ENCODE measurements around the gene MED13L.

Gene MED13L

DNA sequence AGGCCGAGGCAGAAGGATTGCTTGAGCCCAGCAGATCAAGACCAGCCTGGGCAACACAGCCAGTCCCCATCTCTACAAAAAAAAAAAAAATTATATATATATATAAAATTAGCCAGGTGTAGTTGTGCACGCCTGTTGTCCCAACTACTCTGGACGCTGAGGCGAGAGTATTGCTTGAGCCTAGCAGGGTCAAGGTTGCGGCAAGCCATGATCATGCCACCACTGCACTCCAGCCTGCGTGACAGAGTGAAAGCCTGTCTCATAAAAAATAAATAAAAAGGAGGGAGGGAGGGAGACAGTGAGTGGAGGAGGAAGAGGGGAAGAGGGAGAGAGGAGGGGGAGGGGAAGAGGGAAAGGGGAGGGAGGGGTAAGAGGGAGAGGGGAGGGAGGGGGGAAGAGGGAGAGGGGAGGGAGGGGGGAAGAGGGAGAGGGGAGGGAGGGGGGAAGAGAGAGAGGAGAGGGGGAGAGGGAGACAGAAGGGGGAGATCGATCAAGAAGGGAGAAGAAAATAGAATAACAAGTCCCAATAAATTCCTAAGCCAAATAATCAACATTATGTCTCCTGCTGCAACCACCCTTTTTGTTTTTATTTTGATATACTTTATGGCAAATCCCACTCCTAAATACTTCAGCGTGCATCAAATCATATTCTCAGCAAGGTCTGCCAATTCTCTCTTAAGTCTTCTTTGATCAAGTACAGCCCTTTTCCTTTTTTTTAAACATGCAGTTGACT, 163.9 kb downstream of the MED13L start:
- intact Hi-C loops (cut with DNase I) = no loop called here

DNA sequence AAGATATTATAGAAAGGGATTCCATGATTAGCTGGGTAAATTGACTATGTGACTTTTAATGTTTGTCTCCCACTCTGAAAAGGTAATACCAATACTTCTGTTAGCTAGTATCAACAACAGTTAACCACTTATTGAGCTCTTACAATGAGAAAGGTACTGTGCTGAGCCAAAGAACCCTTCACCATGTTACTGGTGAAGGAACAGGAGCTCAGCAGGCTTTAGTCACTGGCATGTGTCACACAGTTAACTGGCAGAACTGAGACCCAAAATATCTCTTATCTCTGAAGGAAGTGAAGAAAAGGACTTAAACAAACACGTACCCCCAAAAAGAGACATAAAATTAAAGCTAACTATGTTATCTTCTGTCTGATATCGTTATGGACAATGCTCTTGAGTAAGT, 170.6 kb downstream of the MED13L start:
- intact Hi-C loops (cut with DNase I) = no loop called here
- DNase-seq = no peak

More for the DNA sequence above, 163.9 kb downstream of the MED13L start:
- DNase-seq = no peak

DNA sequence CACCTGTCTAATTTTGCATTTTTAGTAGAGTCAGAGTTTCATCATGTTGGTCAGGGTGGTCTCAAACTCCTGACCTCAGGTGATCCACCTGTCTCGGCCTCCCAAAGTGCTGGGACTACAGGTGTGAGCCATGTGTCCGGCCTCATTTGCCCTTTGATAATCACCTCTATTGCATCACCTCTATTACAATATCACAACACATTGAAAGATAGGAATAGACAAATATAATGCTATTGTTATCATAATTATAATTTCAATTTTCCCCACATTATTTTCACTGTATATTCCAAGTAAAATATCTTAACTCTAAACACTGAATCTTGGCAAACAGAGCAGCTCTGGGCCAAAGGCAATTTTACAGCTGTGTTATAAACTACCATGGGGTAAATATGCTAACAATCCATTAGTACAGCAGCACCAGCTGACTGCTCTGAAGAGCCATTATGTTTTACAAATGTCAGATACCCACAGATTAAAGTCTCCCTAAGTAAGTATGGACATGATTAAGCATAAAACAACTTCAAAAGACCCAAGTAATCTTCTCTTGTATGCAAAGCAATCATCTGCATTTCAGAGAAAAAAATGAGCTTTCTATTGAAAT, 173.2 kb downstream of the MED13L start:
- intact Hi-C loops (cut with DNase I) = no loop called here
- no peak for DNase-seq

DNA sequence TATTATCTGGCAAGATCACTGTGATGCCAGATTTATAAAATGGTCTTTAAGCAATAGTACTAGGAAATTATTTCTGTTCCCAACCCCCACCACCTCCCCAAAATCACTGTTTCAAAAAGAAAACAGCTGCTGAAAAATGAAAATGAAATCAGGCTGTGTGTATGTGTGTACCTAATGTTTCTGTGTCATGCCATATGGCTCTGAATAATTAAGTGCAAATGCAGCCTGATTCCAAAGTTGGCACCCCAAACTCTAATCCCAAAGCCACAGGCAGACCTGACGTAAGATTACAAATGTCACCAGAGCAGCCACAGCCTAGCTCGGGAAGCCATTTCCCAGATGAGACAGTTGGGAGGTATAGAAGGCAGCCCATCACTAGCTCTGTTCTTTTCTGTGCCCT, 175.5 kb downstream of the MED13L start:
- intact Hi-C loops (cut with DNase I) = no loop called here
- no peak for DNase-seq

DNA sequence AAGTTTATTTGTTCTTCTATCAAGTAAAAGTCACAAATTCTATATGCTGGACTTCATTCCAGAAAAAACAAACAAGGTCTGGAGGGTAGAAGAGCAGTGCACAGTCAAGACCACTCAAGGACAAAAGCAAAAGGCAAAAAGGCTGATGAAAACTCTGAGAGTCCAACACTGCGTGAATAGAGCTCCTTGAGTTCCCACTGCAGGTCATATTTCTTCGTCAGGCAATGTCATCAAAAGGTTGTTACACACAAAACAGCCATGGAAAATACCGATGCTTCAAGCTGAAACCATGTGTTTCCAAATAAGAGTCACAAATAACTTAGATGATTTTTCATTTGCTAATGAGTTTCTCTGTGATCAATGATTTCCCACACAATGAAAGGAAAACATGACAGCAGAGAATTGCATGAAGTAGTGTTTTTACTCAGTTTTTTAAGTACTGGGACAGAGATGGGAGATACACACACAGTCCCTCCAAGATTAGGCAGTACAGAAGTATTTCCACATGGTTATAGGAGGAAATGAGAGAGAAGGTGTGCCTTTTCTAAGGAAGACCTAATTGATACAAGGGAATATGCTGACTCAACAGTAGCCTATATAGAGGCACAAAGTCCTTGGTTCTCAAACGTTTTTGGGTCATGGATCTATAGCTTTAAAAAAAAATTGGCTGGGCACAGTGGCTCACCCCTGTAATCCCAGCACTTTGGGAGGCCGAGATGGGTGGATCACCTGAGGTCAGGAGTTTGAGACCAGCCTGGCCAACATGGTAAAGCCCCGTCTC, 177.7 kb downstream of the MED13L start:
- intact Hi-C loops (cut with DNase I) = no loop called here
- no peak for DNase-seq

DNA sequence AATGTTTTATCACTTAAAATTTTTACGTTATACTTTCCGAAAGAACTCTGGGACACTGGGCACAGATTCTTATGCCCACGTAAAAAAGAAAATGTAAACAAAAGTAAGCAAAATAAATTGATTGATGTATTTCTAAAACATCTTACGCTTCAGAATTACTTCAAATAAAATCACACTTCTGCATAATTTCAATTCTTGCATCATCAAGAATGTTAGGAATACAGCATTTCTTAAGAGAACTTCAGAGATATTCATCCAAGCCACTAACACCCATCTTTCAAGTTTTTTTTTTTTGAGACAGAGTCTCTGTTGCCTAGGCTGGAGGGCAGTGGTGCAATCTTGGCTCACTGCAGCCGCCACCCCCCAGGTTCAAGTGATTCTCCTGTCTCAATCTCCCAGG, 180.6 kb downstream of the MED13L start:
- DNase-seq = no peak
- intact Hi-C loops (cut with DNase I) = no loop called here

DNA sequence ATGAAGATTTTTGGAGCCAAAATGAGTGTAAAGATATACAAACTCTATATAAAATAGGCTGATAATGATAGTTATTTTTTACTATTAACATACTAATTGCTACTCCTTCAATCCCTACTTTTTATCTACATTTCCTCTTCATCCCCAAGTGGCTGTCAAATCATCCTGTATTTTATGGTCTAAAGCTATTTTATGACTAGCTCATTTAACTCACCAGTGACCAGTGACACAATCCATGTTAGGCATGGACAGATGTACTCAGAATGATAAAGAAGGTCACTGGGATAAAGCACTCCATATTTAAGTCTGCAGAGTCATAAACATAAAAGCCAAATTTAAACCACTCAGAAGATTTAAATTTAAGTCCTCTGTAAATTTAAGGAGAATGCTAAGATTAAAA, 183.0 kb downstream of the MED13L start:
- intact Hi-C loops (cut with DNase I) = no loop called here

DNA sequence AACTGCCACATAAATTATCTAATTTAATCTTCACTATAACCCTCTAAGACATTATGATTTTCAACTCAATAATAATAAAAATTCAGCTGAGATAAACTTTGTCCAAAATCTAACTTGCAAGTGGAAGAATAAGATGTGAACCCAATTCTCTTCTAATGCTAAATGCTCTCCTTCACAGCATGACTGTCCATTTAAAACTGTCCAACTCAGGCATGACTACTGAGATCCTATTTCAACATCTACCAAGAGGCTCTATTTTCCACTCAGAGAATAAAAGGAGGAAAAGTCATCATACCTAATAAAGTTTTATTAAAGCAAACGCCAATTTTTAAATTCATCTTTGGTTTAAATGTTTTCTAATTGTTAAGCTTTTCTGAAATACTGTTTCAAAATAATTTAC, 183.6 kb downstream of the MED13L start:
- intact Hi-C loops (cut with DNase I) = no loop called here
- no peak for DNase-seq

More for the DNA sequence above, 183.0 kb downstream of the MED13L start:
- DNase-seq = no peak

DNA sequence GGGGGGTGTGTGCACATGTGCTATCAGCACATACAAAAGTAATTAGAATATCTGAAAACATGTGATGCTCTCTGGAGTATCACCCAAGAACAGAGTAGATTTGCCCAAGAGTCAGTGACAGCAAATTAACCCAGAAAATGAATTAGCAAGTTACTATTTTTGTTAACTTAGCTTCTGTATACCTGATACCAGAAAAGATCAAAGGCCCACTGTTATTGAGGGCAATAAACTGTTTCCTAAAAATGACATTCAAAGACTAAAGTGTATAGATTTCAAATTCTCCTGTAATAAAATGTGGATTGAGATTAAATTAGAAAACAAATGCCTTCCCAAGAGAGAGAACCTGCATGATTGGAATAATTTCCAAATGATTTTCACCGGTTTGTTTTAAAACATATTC, 184.7 kb downstream of the MED13L start:
- intact Hi-C loops (cut with DNase I) = no loop called here
- DNase-seq = no peak

DNA sequence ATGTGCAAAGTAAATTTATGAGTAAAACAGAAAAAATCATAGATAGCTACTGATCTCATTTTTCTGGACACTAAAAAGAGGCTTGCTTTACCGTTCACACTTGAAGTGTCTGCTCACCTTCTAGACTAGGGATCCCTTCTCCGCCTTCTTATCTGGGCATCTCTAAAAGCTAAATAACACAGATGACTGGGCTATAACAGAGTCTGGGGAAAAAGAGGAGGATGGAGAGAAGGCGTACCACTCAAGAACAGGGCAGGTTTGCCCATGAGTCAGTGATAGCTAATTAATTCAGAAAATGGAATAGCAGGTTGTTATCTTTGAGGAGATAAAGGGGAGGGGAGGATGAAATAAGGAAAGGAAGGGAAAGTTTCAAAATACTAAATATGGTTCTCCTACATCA, 185.3 kb downstream of the MED13L start:
- intact Hi-C loops (cut with DNase I) = no loop called here
- DNase-seq = no peak

DNA sequence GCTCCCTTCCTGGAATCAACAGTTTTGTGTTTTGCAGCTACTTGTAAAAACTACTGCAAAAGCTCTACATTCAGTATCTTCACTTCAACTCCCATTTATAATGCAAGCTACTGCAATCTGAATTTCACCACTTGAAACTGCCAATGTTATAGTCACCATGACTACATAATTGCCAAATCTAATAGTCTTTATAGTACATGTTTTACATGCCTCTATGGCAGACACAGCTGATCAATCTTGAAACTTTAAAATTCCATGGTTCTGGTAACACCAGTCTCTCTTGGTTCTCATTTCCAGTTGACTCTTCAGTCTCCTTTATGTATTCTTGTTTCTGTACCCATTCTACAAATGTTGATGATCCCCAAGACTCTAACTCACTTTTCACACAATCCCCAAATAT, 185.9 kb downstream of the MED13L start:
- intact Hi-C loops (cut with DNase I) = no loop called here
- no peak for DNase-seq

DNA sequence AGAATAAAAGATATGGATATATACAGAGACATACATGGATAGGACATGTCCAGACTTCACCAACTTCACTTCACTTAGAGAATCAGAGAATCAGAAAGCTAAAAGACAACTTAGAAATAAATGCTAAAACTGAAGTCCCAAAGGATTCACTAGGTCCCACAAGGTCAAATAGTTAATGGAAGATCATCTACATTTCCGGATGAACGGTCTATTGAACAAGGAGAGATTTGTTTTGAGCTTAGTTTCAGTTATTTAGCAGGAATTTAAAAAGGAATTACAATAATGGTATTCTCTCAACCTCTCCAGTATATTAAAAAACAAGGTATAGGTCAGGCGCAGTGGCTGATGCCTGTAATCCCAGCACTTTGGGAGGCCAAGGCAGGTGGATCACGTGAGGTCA, 187.0 kb downstream of the MED13L start:
- intact Hi-C loops (cut with DNase I) = no loop called here

DNA sequence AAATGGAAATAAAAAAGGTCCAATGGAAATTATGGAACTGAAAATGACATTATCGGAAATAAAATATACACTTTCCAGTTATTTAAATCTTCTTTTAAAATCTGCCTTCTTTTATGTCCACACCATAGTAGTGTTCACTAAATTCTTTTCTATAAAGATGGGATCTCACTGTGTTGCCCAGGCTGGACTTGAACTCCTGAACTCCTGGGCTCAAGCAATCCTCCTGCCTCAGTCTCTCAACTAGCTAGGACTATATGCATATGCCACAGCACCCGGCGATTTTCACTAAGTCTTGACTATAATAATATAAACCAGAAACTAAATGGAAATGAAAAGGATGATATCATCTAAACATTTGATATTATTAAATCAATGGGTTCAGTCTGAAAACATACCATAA, 188.4 kb downstream of the MED13L start:
- intact Hi-C loops (cut with DNase I) = no loop called here
- DNase-seq = no peak

More for the DNA sequence above, 187.0 kb downstream of the MED13L start:
- DNase-seq = no peak

DNA sequence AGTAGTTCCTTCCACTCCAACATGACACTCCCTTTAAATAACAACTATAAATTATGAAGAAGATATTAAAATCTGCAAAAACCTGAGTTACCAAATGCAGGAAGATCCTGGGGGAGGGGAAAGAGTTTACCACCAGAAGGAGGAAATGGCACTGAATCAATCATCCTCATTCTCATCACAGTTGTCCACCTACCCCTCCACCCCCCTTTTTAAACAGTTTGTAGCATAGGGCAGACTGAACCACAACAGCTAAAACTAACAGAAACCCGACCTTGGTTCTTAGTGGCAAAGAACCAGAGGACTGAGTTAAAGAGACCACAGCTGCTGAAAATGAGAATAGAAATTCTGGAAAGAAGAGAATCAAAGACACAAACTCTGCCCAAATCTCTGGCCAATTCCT, 189.5 kb downstream of the MED13L start:
- DNase-seq = no peak
- intact Hi-C loops (cut with DNase I) = no loop called here

DNA sequence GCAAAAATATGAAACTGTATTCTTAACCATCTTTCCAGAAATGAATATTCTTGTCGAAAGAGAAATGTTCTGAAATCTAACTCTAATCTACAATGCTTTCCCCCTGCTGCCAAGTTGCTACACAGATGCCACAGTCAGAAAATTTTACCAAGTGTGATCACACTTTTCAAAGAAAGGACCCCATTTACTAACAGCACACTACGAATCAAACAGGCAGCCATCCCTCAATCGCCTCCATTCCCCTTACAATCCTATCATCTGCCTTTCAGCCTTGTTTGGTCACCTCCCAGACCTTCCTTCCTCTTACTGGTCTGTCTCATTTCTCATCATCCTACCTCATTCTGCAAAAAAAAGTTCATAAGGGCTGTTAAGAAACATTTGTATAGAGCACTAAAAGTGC, 190.1 kb downstream of the MED13L start:
- DNase-seq = no peak
- intact Hi-C loops (cut with DNase I) = no loop called here

DNA sequence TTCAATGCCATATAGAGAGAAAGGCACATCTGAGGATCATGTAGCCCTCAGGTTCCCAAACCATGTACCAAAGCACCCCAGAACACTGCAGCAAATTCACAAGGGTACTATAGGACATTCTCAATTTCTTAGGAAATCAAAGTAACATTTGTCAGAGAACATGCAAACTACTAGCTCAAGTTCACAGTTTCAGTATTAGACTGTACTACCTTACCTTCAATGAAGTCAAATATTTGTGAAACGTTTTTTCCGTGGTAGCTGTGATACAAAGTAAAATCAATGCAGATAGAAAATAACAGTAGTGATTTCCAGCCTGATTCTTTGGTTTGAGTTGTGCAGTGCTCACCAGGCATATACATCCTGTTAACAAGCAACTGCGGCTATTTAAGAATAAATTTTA, 197.1 kb downstream of the MED13L start:
- intact Hi-C loops (cut with DNase I) = no loop called here
- DNase-seq = no peak

DNA sequence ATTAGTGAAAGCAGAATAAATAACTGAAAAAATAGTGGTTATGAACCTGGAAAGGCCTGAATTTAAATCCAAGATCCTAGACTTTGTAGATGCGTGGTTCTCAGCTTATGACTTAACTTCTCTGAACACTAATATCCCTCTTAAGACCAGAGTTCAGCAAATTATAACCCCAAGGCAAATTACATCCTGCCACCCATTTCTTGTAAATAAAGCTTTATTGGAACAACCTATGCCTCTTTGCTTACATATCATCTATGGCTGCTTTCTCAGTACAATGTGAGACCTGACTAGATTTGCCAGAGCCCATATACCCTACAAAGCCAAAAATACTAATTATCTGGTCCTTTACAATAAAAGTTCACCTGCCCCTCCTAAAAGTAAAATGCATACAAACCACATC, 199.1 kb downstream of the MED13L start:
- intact Hi-C loops (cut with DNase I) = no loop called here
- DNase-seq = no peak

DNA sequence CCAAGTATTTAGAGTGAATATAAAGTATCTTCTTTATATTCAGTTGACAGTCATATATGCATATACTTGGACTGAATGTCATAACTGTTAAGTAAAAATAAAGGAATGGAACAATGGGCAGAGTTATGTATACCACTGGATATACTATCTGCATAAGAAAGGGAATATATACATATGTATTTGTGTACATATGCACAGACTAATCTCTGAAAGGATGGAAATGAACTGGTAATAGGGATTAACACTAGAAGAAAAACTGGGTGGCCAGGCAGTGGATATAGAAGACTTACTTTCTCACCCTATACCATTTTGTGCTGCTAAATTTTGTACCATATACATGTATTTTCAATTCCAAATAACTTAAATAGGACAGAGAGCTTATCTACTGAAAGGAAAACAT, 200.1 kb downstream of the MED13L start:
- intact Hi-C loops (cut with DNase I) = no loop called here

DNA sequence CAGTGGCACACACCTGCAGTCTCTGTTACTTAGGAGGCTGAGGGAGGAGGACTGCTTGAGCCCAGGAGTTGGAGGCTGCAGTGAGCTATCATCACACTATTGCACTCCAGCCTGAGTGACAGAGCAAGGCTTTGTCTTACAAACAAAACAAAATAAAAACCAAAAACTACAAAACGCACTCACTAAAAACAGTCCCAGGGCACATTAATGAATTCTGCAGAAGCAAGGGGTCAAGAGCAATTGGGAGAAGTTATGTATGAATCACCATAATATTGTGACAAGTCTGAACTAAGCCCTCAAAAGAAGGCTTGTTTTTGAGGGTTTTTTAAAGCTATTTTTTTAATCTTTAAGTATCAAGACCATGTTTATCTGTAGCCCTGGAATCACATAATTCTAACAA, 201.1 kb downstream of the MED13L start:
- intact Hi-C loops (cut with DNase I) = no loop called here

More for the DNA sequence above, 200.1 kb downstream of the MED13L start:
- DNase-seq = no peak

DNA sequence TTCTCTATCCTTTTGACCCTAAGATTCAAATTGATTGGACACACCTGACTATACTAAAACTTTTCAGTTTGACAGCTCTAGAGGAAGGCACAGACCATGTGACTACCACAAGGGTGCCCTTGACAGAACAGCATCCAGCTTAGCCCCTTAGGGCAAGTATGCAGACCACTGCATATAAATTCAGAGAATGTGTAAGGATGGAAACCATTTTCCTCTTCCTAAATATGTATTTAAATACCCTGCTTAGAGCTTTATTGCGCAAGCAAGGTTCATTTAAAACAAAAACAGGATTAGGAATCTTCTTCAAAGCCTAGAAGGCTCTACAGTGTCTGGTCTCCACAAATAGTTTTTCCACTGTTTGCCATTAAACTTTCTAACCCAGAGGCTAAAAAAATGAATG, 202.8 kb downstream of the MED13L start:
- intact Hi-C loops (cut with DNase I) = no loop called here

More for the DNA sequence above, 201.1 kb downstream of the MED13L start:
- no peak for DNase-seq

DNA sequence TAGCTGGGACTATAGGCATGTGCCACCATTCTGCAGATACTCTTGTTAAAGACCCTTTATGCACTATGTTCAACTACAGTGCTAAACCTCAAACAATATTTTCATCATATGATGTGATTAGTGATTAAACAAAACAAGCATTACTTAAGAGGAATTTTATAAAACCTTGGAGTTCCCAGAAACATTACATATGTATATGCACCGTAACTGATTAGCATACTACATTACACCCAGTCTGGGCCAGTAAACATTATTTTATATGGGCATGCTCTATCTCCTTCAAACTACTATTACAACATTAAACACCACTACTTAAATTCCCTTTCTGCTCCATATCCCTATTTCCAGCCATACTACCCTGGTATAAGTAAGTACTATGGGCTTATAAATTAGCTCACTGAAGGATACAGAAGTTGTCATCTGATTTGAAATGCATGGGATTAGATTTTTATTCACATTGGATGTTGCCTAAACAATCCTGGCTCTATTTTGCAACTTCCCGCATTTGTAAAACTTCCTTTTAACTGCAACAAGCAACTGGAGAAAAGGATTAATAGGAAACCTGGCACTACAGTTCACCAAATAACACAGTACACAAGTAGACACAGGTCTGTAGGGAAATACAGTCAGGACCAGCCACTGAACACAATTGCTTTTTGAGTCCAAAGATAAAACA, 205.8 kb downstream of the MED13L start:
- intact Hi-C loops (cut with DNase I) = no loop called here
- no peak for DNase-seq

More for the DNA sequence above, 202.8 kb downstream of the MED13L start:
- DNase-seq = no peak
